ENCODE results near the gene CKAP2L.

GRCh38 chr2:112724591-112725525, 39.6 kb downstream of the CKAP2L start:
- TF ChIP-seq CTCF (IDR thresholded peaks at IDR 0.05; ENCODE audit: low read length): peak; percentile 5; the same call in 1 of the 2 replicates
- TF ChIP-seq EZH2phosphoT487 (IDR thresholded peaks at IDR 0.05; ENCODE audit: low read length): no peak
- TF ChIP-seq EZH2 (optimal IDR thresholded peaks at IDR 0.05; ENCODE audit: low read depth, low read length): no peak

All from MM.1S (cell line).